Adrenal gland (tissue), 5 donors: Measurements from ENCODE around the gene HSPB2.

Source experiments
- CTCF ChIP-seq, 6 experiments: fragments of 450-650 bp in 4 of 6; fragments of 200-600 bp in 2 of 6; sonication (generic) in 1 of 6; IDR thresholded peaks; 1 replicate in 5 of 6; 2 replicates in 1 of 6; pipeline versions ENCODE4 v1.5.1 to v1.8.0; 2016 to 2021; ENCODE audit warnings: antibody characterized with exemption in 6 of 6, mild to moderate bottlenecking in 2 of 6, moderate library complexity in 1 of 6
- POLR2A ChIP-seq, 2 donors: fragments of 450-650 bp; IDR thresholded peaks; one replicate each; pipeline ENCODE4 v1.6.1; 2017; ENCODE audit warnings: antibody characterized with exemption in 2 of 2, mild to moderate bottlenecking in 2 of 2, moderate library complexity in 1 of 2
- donor health status: DM: no; HTN: no; CAD: no.

GRCh38 chr11:111870886-111871692 lies 41.4 kb upstream of the HSPB2 start, which contains the start of gene ALG9:
- TF ChIP-seq CTCF (IDR thresholded peaks at IDR 0.05): peak in 2 of 6 experiments; percentile 39 to 41
- TF ChIP-seq POLR2A (IDR thresholded peaks at IDR 0.05): no peak
